GM18498 (cell line): Measurements from ENCODE around the gene SYNE1.
A peak's percentile ranks its signal among the peaks of the same experiment; 100 is the strongest.

ENCODE experiments used
- ATAC-seq: cut with Tn5 transposase; IDR thresholded peaks from one replicate; pipeline ENCODE4 v1.9.1; 2021; ENCODE audit warnings: mild to moderate bottlenecking, moderate library complexity; ENCODE audit not compliant: unreplicated experiment

The SYNE1 gene

GRCh38 chr6:152117156-152118133 lies 519.7 kb downstream of the SYNE1 start:
- peak; percentile 79 for ATAC-seq

GRCh38 chr6:152112491-152113261 lies 524.5 kb downstream of the SYNE1 start:
- ATAC-seq: no peak

- no peak for ATAC-seq
Observed at GRCh38 chr6:152110886-152111820, 526.0 kb downstream of the SYNE1 start.

- no peak for ATAC-seq
Observed at GRCh38 chr6:152107973-152108372, 529.2 kb downstream of the SYNE1 start.

- ATAC-seq: no peak
Observed at GRCh38 chr6:152100183-152100618, 537.0 kb downstream of the SYNE1 start.

GRCh38 chr6:152099446-152100182 lies 537.5 kb downstream of the SYNE1 start:
- no peak for ATAC-seq

GRCh38 chr6:152098683-152099082 lies 538.5 kb downstream of the SYNE1 start:
- no peak for ATAC-seq

- ATAC-seq: no peak
Observed at GRCh38 chr6:152096863-152097496, 540.2 kb downstream of the SYNE1 start.

GRCh38 chr6:152094992-152095592 lies 542.1 kb downstream of the SYNE1 start:
- no peak for ATAC-seq

GRCh38 chr6:152094276-152094675 lies 542.9 kb downstream of the SYNE1 start:
- ATAC-seq: no peak

GRCh38 chr6:152093711-152094110 lies 543.5 kb downstream of the SYNE1 start:
- no peak for ATAC-seq

GRCh38 chr6:152091851-152092341 lies 545.3 kb downstream of the SYNE1 start:
- ATAC-seq: no peak

- no peak for ATAC-seq
Observed at GRCh38 chr6:152091201-152091600, 546.0 kb downstream of the SYNE1 start.

- ATAC-seq: no peak
Observed at GRCh38 chr6:152089992-152090391, 547.2 kb downstream of the SYNE1 start.

GRCh38 chr6:152087701-152088100 lies 549.5 kb downstream of the SYNE1 start:
- no peak for ATAC-seq

GRCh38 chr6:152087096-152087495 lies 550.1 kb downstream of the SYNE1 start:
- no peak for ATAC-seq

GRCh38 chr6:152086223-152086873 lies 550.8 kb downstream of the SYNE1 start:
- ATAC-seq: no peak

GRCh38 chr6:152085451-152085921 lies 551.7 kb downstream of the SYNE1 start:
- ATAC-seq: no peak
